Midbrain (tissue), 1 donor: ENCODE results near the gene SMC3.
"Not testable (repeated sequence)": the region's sequence is repeated elsewhere in the genome, so short reads cannot be mapped to it uniquely, and the experiment has no call there.

ENCODE experiments used
- DNase-seq: peaks from one replicate; lab custom pipeline; 2025; lab: John Stamatoyannopoulos, UW

The SMC3 gene

DNA sequence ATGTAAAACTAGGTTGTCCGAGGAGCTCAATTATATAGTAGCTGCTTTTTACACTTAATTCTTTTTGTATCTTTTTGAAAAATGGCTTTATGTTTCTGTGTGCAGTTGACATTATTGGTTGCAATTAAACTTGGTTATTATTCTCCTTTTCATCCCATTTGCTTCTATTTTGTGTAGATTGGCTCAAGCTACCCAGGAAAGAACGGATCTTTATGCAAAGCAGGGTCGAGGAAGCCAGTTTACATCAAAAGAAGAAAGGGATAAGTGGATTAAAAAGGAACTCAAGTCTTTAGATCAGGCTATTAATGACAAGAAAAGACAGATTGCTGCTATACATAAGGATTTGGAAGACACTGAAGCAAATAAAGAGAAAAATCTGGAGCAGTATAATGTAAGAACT, 16.5 kb downstream of the SMC3 start:
- no peak for DNase-seq

DNA sequence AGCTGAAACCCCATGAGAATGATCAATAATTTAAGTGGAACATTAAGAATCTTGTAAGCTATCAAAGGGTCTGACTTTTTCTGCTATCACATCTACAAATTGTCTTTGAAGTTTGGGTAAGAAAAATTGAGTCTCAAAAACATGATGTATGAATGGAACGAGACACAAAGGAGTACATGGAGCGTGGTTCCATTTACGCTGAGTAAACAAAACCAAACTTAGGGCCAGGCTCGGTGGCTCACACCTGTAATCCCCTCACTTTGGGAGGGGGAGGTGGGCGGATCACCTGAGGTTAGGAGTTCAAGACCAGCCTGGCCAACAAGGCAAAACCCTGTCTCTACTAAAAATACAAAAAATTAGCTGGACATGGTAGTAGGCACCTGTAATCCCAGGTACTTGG, 24.3 kb downstream of the SMC3 start:
- no peak for DNase-seq

DNA sequence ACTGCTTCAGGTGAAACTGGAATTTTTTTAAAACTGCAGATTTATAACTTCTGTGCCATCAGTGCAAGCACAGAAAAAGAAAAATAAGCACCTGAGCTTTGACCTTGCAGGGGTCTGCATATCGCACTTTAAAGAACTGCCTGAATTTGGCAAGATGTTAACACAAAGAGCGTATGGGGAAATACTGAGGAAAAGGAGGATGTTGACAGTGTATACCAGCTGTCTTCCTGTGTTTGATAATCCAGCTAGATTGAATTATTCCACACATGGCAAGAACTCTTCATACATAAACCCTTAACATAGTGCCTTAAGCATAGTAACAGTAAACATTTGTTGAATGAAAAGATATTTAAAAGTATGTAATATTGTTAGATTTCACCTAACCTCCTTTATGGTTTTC, 30.0 kb downstream of the SMC3 start:
- no peak for DNase-seq

DNA sequence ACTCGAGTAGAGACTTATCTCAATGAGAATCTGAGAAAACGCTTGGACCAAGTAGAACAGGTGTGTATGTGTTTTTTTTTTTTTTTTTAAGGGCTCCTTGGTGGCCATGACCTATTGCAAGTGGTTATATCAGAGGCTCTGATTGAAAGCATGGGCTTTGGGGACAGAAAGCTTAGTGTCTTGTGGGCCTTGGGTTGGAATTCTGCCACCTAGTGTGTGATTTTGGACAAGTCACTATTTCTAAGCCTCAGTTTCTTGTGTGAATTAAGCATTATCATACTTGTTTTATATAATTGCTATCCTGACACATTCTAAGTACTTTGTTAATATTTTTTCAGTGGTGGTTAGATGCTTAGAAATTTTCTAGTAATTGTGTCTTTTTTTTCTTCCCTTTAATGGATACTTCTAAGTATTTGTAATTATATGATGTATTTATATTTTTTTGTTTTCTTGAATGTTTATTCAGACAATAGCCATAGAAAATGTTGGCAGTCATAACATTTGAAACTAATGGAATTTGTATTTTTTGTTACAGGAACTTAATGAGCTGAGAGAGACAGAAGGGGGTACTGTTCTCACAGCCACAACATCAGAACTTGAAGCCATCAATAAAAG, 33.1 kb downstream of the SMC3 start:
- peak; percentile 45 for DNase-seq

DNA sequence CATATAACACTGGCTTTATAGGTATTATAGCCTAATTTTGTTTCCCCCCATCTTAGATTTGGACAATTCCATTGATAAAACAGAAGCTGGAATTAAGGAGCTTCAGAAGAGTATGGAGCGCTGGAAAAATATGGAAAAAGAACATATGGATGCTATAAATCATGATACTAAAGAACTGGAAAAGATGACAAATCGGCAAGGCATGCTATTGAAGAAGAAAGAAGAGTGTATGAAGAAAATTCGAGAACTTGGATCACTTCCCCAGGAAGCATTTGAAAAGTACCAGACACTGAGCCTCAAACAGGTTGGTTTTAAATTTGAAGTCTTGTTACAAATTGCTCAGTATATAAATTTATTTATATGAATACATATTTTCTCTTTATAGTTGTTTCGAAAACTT, 34.1 kb downstream of the SMC3 start:
- no peak for DNase-seq

DNA sequence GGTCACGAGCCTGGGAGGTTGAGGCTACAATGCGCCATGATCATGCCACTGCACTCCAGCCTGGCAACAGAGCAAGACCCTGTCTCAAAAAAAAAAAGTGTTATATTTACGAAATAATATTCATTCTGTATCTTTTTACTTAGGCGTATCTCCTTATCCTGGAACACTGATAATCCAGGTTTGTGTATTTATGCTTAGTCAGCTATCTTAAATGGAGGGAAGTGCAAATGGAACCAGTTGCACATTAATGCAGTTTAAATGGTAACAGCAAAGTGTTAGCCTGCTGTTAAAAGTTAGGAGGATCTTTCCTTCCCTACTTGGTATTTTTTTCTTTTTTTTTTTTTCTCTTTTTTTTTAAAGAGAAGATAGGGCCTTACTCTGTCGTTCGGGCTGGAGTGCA, 40.6 kb downstream of the SMC3 start:
- no peak for DNase-seq

DNA sequence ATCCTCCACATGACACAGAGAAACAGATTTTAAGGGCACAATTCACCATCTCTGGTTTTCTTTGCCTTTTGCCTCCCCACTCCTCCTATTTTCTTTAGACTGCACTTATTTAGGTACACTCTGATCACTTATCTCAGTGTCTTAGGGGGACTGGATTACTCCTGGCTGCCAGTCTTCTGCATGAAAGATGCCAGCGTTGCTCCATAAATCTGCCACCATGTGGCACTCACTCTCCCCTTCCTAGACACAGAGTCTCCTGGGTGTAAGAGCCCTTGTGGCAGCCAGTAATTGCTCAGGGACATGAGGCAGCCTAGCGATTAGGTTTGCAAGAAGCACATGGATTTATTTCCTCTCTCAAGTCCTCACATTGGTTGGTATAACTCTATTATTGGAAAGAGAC, 42.1 kb downstream of the SMC3 start:
- no peak for DNase-seq

DNA sequence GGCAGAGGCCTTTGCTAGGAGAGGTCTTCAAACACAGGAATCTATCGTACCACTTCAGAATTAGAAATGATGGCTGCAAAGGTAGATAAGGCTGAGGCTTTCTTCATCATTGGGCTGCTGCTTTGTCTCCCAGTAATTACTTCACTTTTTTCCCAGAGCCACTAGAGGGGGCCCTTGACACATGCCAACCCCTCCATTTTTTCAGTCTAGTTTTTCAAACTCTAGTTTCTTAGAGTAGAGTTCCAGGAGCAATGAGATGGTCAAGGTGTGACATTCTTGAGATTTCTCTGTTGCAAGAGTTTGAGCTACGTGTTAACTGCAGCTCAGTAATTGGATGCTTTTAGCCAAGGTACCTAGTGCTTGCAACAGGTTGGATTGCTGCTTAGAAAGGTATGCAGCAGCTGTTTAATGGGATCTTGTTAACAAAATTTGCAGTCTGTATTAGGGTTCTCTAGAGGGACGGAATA, 42.8 kb downstream of the SMC3 start:
- peak; percentile 38 for DNase-seq

DNA sequence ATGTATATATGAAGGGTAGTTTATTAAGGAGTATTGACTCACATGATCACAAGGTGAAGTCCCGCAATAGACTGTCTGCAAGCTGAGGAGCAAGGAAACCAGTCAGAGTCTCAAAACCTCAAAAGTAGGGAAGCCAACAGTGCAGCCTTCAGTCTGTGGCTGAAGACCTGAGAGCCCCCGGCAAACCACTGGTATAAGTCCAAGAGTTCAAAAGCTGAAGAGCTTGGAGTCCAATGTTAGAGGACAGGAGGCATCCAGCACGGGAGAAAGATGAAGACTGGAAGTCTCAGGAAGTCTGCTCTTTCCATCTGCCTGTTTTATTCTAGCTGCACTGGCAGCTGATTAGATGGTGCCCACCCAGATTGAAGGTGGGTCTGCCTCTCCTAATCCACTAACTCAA, 43.3 kb downstream of the SMC3 start:
- not testable (repeated sequence) for DNase-seq

DNA sequence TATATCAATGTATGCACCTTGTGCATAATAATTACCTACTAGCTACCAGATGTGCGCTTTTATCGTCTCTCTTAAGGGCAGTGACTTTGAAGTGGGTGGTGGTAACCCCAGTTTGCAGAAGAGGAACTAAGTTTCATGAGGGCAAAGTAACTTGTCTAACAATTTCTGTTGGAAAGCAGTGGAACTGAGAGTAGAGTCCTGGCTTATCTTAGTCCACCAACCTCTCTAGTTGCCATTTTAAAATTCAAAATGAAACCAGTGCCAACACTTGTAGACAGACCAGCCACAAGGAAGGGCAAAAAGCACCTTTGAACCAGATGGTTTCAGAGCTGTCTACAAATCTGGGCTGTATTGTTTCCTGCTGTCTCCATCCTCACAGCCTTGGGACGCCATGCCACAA, 44.6 kb downstream of the SMC3 start:
- DNase-seq = no peak

DNA sequence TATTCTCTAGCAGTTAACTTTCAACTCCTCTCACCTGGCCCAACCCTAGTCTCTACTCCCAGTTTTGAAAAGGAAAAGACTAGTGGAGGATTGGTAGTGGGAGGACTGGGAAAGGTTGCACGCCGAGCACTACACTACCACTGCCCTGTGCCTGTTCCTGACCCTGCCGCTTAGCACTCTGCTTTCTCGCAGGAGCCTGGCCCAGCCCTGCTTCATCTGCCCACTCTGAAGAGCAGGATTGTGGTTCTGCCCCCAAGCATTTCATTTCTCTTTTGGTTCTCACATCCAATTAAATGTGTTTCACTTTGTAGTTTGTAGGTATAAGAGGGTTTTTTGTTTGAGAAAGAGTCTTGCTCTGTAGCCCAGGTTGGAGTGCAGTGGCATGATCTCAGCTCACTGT, 45.1 kb downstream of the SMC3 start:
- DNase-seq = no peak

DNA sequence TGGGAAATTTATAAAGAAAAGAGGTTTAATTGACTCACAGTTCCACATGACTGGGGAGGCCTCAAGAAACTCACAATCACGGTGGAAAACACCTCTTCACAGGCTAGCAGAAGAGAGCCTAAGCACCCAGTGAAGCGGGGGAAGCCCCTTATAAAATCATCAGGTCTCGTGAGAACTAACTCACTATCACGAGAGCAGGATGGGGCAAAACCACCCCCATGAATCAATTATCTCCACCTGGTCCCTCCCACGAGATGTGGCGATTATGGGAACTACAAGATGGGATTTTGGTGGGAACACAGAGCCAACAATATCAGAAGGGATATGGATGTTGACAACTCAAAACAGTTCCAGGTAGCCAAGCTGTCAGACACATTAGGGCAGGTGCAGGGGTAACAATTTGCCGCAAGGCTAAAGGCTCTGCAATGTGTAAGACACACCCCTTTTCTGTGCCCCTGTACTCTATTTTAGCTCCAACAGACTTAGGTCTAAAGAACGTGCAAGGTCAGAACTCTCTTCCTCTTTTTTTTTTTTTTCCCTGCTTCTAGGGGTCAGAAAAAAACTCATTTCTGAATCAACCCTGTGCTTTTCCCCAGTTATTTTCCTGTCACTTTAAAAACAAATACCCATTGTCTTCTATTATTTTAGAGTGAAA, 46.0 kb downstream of the SMC3 start:
- no peak for DNase-seq

DNA sequence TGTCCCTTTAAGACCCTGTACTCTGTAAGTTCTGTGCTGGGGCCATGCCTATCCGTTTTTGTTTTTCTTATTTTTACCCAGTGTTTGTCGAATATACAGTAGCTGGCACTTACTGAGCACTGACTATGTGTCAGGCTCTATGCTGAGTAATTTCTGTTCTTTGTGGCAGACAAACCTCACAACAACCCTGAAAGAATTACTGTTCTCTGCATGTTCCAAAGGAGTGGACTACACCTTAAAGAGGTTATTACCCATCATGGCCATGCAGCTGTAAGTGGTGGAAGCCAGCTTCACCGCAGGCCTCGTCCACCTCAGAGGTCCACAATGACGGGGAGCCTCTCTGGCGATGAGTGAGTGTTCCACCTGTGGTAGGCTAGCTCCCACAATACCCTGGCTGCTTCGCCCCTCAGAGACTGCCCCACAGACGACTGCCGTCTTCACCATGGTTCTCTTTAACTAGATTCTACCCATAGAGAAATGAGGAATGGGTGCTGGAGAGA, 46.6 kb downstream of the SMC3 start:
- DNase-seq = no peak

DNA sequence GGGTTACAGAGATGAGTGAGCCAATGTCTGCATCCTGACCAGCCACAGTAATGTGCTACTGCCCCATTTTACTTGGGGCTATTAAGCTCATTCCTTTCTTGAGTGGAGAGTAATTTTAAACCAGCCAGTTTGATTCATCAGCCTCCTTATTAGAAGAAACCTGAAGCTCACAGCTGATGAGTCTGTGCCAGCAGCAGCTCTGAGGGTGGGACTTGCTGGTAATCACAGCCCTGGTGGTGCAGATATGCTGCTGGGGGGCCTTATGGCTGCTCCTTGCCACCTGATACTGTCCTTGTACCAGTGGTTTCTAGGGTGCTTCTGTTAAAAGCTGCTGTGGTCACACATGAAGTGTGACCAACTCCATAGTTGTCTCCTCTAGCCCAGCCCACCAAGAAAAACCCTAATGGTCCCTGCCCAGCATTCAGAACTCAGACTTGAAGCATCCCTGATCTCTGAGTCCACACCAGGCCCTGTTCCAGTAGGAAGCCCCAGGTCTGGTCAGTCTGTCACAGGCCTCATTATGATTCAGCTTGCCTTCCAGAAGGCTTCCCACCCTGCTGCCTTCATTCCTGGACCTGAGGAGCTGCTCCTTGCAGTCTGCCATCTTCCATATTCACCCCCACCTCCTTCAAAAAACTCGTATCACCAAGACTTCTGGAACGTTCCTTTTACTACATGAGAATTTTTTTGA, 47.7 kb downstream of the SMC3 start:
- DNase-seq = no peak

DNA sequence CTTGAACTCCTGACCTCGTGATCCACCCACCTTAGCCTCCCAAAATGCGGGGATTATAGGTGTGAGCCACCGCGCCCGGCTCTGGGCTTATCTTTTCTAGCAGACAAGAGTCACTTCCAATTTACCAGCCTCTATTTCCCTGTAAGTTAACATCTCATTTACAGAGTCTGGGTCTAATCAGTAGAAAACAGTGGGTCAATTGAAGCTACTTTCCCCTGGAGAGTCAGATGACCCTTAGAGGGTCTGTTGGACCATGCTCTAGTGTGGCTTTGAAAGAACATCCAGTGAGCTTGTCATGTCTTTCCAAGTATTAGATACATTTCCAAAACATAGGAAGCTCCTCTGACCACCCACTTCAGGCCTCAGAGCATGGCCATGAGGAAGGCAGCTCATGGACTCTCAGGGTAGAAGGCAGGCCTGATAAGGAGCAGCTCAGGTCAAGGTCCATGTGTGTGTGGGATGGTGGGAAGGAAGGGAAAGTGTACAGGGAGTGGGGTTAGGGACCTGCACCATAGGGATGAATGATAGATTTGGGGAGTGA, 49.1 kb downstream of the SMC3 start:
- DNase-seq = no peak

DNA sequence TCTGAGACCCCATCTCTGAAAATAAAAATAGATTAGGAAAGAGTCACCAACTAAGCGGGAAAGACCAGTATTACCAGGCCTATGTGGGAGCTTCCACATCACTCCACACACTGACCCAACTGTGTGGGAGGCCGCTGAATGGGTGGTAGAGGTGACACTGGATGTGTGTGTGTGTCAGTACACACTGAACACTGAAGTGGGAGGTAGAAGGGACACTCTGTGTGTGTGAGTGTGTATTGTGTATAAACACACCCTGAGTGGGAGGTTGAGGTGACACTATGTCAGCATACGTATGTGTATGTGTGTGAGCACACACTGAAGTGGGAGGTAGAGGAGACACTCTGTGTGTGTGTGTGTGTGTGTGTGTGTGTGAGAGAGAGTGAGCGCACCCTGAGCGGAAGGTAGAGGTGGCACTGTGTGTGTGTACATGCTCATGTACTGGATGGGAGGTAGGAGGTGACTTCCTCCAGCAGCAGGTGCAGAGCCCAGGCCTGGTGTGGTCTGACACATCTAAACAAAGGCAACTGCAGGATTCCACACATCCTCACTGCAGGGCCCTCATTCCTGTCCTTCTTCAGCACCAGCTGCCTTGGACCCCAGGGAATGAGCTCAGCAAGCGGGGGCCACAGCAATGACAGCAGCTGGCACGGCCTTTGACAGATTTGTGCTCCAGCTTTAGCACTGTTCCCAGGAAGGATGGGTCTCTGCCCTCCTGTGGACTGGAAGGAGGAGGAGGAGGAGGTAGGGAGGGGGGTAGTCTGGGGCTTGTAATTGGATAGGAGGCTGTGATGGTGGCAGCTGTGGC, 50.1 kb downstream of the SMC3 start:
- no peak for DNase-seq

DNA sequence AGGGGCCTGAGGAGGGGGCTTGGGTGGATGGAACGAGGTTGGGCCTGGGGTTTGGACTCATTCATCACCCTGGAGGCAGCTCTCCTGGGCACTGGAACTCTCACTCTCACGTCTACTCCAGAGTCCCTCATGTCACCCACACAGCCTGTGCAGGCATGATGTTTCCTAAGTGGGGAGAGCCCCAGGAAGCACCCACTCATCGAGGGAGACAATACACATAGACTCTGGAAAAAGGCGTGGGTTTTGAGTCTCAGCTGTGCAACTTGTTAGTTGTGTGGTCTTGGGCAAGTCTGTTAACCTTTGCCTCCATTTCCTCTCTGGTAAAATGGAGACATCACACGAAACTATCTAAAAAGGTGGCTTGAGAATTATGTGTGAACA, 50.7 kb downstream of the SMC3 start:
- no peak for DNase-seq

DNA sequence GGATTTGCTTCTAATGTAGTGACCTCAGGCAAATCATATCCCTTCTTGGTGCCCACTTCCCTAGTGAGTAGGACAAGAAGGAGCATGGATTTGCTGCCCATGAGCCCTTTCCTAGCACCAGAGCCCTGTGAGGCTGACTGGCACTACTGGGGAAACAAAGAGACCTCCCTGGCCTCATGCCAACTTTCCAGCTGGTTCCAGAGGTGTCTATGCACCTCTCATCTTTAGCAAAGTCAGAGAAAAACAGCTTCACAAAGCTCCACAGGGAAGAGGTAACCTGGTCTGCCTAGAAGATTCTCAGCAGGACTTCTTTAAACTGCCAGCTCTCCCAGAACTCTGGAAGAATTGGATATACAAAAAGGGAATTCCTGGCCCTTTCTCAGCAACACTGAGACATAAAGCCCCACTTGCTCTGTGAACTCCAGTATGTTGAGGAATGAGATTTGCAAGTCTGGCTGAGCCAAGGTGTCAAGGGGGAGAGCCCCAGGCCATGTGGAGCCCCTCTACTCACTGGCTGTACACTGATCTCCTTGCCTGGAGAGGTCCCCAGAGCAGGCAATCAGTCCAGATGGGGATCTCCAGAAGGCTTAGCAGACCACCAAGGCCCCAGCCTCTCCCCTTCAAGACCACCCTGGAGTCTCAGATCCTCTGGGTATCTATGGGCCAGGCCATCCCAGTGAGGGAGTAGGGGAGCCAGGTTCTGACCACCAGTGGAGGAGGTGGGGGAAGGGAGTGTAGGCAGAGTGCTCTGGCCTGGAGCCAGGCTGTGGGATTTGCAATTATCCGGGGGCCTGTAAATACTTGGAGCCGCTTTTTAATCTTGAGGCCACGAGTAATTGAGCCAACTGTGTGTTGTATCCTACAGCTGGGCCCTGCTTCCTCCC, 52.3 kb downstream of the SMC3 start:
- no peak for DNase-seq

DNA sequence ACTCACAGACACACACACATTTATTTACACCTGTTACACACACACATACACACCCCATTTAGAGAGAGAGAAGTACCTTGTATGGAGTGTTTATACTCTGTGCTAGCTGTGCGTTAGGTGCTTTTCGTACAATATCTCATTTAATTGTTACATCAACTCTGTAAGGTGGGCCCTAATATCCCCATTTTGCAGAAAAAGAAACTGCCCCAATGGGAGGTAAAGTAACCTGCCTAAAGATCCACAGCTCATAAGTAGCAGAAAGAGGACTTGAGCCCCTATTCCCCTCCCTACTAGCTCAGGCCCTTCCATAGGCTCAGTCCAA, 52.9 kb downstream of the SMC3 start:
- no peak for DNase-seq

DNA sequence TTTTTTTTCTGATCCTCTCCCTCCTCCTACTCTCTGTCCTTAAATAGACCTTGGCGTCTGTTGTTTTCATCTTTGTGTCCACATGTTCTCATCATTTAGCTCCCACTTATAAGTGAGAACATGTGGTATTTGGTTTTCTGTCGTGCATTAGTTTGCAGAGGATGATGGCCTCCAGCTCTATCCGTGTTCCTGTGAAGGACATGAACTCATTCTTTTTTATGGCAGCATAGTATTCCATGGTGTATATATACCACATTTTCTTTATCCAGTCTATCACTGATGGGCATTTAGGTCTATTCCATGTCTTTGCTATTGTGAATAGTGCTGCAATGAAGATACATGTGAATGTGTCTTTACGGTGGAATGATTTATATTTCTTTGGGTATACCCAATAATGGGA, 55.8 kb downstream of the SMC3 start:
- not testable (repeated sequence) for DNase-seq

DNA sequence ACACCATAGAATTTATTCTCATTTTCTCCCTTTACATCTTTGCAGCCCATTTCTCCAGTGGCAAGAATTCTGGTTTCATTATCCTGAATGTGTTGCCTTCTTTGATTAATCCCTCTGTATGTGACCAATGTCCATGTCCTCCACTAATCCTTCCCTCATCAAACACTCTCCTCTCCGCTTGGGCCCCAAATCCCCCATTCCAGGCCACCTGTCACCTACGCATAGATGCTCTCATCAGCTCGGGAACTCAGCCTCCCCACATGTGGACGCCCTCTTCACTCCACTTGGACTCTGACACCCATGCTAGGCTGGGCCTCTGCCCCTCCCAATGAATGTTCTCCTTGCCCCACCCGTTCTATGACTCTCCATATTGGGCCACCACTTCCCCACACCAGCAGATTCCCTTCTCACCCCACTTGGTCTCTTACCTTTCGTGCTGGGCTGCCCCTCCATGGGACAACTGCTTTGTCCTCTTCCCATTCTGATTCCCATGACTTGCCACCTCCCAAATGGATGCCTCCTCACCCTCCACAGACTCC, 57.9 kb downstream of the SMC3 start:
- no peak for DNase-seq
